Liver (tissue), 9 donors: ENCODE measurements around the gene SORL1. TPM values are rescaled to one million over a fixed set of nuclear protein-coding genes. Genes with fewer than 3 reads are reported as not detected.

ENCODE experiments used
- DNase-seq: peaks from one replicate; pipeline ENCODE4 v3.0.0-alpha.2; 2017; ENCODE audit warnings: low spot score
- H3K27ac ChIP-seq, 2 donors: one replicate each; pipeline ENCODE4 v1.7.0; 2013; ENCODE audit warnings: inconsistent platforms in 2 of 2, low read length in 2 of 2, control low read depth in 1 of 2, low read depth in 1 of 2, mild to moderate bottlenecking in 1 of 2
- H3K27me3 ChIP-seq, 4 donors: one replicate each; pipeline versions ENCODE4 v1.6.1 to v1.7.0; 2013; ENCODE audit warnings: low read length in 3 of 4, inconsistent platforms in 1 of 4, mild to moderate bottlenecking in 1 of 4, moderate library complexity in 1 of 4; ENCODE audit not compliant: control insufficient read depth in 4 of 4, insufficient read depth in 4 of 4
- H3K36me3 ChIP-seq, 4 donors: one replicate each; pipeline versions ENCODE4 v1.6.1 to v1.7.0; 2013; ENCODE audit warnings: low read length in 3 of 4, mild to moderate bottlenecking in 3 of 4, low read depth in 1 of 4, moderate library complexity in 1 of 4; ENCODE audit not compliant: control insufficient read depth in 4 of 4, insufficient read depth in 3 of 4
- H3K4me1 ChIP-seq, 4 donors: one replicate each; pipeline versions ENCODE4 v1.6.1 to v1.7.0; 2013; ENCODE audit warnings: low read length in 3 of 4, mild to moderate bottlenecking in 3 of 4, moderate library complexity in 1 of 4; ENCODE audit not compliant: control insufficient read depth in 4 of 4, insufficient read depth in 4 of 4
- H3K4me3 ChIP-seq, 3 donors: one replicate each; pipeline versions ENCODE4 v1.6.1 to v1.7.0; 2013; ENCODE audit warnings: low read length in 3 of 3, control low read depth in 1 of 3, low read depth in 1 of 3, mild to moderate bottlenecking in 1 of 3
- H3K9ac ChIP-seq, 2 donors: one replicate each; pipeline ENCODE4 v1.7.0; 2013; ENCODE audit warnings: low read length in 2 of 2, mild to moderate bottlenecking in 2 of 2, moderate library complexity in 2 of 2, control low read depth in 1 of 2, low read depth in 1 of 2
- H3K9me3 ChIP-seq, 4 donors: one replicate each; pipeline versions ENCODE4 v1.6.1 to v1.7.0; 2013; ENCODE audit warnings: low read length in 3 of 4; ENCODE audit not compliant: control insufficient read depth in 4 of 4
- EGR1 ChIP-seq, 2 donors: IDR thresholded peaks; 2 replicates each; pipeline ENCODE4 v1.6.1; 2016 to 2018; ENCODE audit warnings: antibody characterized with exemption in 2 of 2, low read depth in 2 of 2
- FOXA1 ChIP-seq: IDR thresholded peaks from 2 replicates; pipeline ENCODE4 v1.6.1; 2016; ENCODE audit warnings: antibody characterized with exemption
- FOXA2 ChIP-seq: IDR thresholded peaks from 2 replicates; pipeline ENCODE4 v1.6.1; 2016; ENCODE audit warnings: antibody characterized with exemption
- GABPA ChIP-seq, 2 donors: IDR thresholded peaks in 1 of 2; conservative IDR thresholded peaks in 1 of 2; 2 replicates each; pipeline ENCODE4 v1.6.1; 2016; ENCODE audit warnings: antibody characterized with exemption in 2 of 2, mild to moderate bottlenecking in 1 of 2, moderate library complexity in 1 of 2
- HNF4A ChIP-seq, 2 donors: conservative IDR thresholded peaks; 2 replicates each; pipeline ENCODE4 v1.6.1; 2016; ENCODE audit warnings: antibody characterized with exemption in 2 of 2, mild to moderate bottlenecking in 2 of 2
- HNF4G ChIP-seq: IDR thresholded peaks from 2 replicates; pipeline ENCODE4 v1.6.1; 2016; ENCODE audit warnings: antibody characterized with exemption
- JUND ChIP-seq, 2 donors: IDR thresholded peaks; 2 replicates each; pipeline ENCODE4 v1.6.1; 2016; ENCODE audit warnings: antibody characterized with exemption in 2 of 2
- NR2F2 ChIP-seq: IDR thresholded peaks from 2 replicates; pipeline ENCODE4 v1.6.1; 2016; ENCODE audit warnings: antibody characterized with exemption
- RAD21 ChIP-seq, 2 donors: IDR thresholded peaks; 2 replicates each; pipeline ENCODE4 v1.6.1; 2016; ENCODE audit warnings: antibody characterized with exemption in 2 of 2, mild to moderate bottlenecking in 2 of 2
- RXRA ChIP-seq, 2 donors: IDR thresholded peaks; 2 replicates each; pipeline ENCODE4 v1.6.1; 2017 to 2018; ENCODE audit warnings: antibody characterized with exemption in 2 of 2, mild to moderate bottlenecking in 1 of 2
- SP1 ChIP-seq: IDR thresholded peaks from 2 replicates; pipeline ENCODE4 v1.6.1; 2018; ENCODE audit warnings: antibody characterized with exemption, mild to moderate bottlenecking
- TAF1 ChIP-seq: conservative IDR thresholded peaks from 2 replicates; pipeline ENCODE4 v1.6.1; 2016; ENCODE audit warnings: antibody characterized with exemption, mild to moderate bottlenecking
- YY1 ChIP-seq: IDR thresholded peaks from 2 replicates; pipeline ENCODE4 v1.6.1; 2016; ENCODE audit warnings: antibody characterized with exemption, mild to moderate bottlenecking
- whole genome bisulfite sequencing: extraction: QIAGEN DNeasy Blood & Tissue Kit; methylation state at CpG from one replicate; pipeline ENCODE4 v1.1.7; 2013; 5-methylcytosine and 5-hydroxymethylcytosine counted together
- polyA plus RNA-seq, 2 donors: library from polyadenylated mRNA; stranded (reverse) in 1 of 2; unstranded in 1 of 2; fragments of 200-250 nt in 1 of 2; fragments of >200 nt in 1 of 2; fragmentation: Nextera tagmentation in 1 of 2; extraction: Ambion mirVana in 1 of 2; gene quantifications; one replicate each; pipeline versions ENCODE4 v1.2.1 to v1.2.3, GENCODE V29; 2013 to 2015
- total RNA-seq, 2 donors: library from RNA; depleted of rRNA; stranded (reverse); fragments of >200 nt; gene quantifications; one replicate each; pipeline ENCODE4 v1.2.3, GENCODE V29; 2014
- TF ChIP-seq, protein P1 (sequence below): IDR thresholded peaks from 2 replicates; pipeline ENCODE4 v1.6.1; 2016; ENCODE audit warnings: antibody characterized with exemption
- TF ChIP-seq, protein P2 (sequence below): IDR thresholded peaks from 2 replicates; pipeline ENCODE4 v1.6.1; 2016; ENCODE audit warnings: antibody characterized with exemption, mild to moderate bottlenecking
- TF ChIP-seq, protein P3 (sequence below): fragments of 150-350 bp; IDR thresholded peaks from 2 replicates; pipeline ENCODE4 v1.5.1; 2017; ENCODE audit warnings: improper control_type of control experiment, low read depth, low read length; ENCODE audit not compliant: missing input control
- TF ChIP-seq, protein P4 (sequence below): IDR thresholded peaks from 2 replicates; pipeline ENCODE4 v1.6.1; 2016; ENCODE audit warnings: antibody characterized with exemption
- TF ChIP-seq, protein P5 (sequence below): IDR thresholded peaks from 2 replicates; pipeline ENCODE4 v1.6.1; 2016; ENCODE audit warnings: antibody characterized with exemption
- donor health status: healthy.
- donor health status: healthy.
- donor health status: healthy.
- donor health status: healthy.
- donor health status: healthy.

The SORL1 gene
- total and polyA plus RNA-seq, 4 donors: 14.6 to 124 (median 25.4) TPM

DNA sequence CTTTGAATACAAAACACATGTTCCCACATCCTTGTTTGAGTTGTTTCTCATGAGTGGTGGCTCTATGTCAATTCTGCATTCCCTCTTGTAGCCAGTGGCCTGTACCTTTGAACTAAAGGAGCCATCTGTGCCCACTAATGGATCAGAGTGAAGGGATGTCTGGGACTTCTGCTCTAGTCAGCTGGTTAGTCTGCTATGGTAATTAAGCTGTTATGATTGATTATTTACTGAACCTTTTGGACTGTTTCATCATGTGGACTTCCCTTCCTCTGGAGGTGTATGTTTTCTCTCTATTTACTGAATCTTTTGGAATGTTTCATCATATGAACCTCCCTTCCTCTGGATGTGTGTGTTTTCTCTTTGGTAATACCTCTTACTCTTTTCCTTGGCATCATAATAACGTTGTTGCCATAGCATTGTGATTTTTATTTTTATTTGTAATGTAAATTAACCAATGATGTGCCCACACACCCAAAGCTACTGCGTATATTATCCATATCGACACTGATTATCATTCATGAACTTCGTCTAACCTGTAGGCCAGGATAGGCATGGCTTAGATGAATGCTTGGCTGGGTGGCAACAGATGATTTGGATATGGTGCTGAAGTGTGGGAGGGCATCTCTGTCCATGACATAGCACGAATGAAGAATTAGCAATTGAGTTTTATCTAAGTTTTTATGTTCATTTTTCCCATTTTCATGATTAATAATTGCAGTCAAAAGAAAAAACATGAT lies 113.0 kb downstream of the SORL1 start:
- Histone ChIP-seq H3K4me3 (no peak overlapping the region), H3K9me3 (no peaks in the 10 kb centered on the region), H3K27me3 (no peaks in the 10 kb centered on the region), H3K9ac (peak overlapping the region; percentile 1 to 36), H3K36me3 (peaks cover 0 to 21% (median 0%) of the 10 kb centered on the region in 4 donors), H3K27ac (peak overlapping the region; percentile 87 to 98), H3K4me1 (peaks cover 8 to 44% (median 21%) of the 10 kb centered on the region in 4 donors)
- WGBS: 36% methylated on average over 5 of the region's 5 CpGs
- no peak for DNase-seq
- TF ChIP-seq FOXA2 (peak; percentile 96), GABPA (IDR thresholded peaks at IDR 0.05 in 1 of 2, conservative IDR thresholded peaks at IDR 0.05 in 1 of 2) (no peak), SP1 (peak; percentile 93), RAD21 (IDR thresholded peaks at IDR 0.05) (peak; percentile 48 to 57), YY1 (peak; percentile 57), RXRA (IDR thresholded peaks at IDR 0.05) (peak; percentile 91 to 97), NR2F2 (peak; percentile 41), FOXA1 (peak; percentile 95), HNF4G (peak; percentile 92), JUND (IDR thresholded peaks at IDR 0.05) (peak; percentile 88 to 95), HNF4A (conservative IDR thresholded peaks at IDR 0.05) (peak; percentile 99), TAF1 (peak; percentile 28), EGR1 (IDR thresholded peaks at IDR 0.05; ENCODE audit: low read depth in 2 of 2) (peak in 1 of 2 donors; percentile 85)
- TF ChIP-seq, protein P1, sequence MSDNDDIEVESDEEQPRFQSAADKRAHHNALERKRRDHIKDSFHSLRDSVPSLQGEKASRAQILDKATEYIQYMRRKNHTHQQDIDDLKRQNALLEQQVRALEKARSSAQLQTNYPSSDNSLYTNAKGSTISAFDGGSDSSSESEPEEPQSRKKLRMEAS: peak; percentile 94
- TF ChIP-seq, protein P2, sequence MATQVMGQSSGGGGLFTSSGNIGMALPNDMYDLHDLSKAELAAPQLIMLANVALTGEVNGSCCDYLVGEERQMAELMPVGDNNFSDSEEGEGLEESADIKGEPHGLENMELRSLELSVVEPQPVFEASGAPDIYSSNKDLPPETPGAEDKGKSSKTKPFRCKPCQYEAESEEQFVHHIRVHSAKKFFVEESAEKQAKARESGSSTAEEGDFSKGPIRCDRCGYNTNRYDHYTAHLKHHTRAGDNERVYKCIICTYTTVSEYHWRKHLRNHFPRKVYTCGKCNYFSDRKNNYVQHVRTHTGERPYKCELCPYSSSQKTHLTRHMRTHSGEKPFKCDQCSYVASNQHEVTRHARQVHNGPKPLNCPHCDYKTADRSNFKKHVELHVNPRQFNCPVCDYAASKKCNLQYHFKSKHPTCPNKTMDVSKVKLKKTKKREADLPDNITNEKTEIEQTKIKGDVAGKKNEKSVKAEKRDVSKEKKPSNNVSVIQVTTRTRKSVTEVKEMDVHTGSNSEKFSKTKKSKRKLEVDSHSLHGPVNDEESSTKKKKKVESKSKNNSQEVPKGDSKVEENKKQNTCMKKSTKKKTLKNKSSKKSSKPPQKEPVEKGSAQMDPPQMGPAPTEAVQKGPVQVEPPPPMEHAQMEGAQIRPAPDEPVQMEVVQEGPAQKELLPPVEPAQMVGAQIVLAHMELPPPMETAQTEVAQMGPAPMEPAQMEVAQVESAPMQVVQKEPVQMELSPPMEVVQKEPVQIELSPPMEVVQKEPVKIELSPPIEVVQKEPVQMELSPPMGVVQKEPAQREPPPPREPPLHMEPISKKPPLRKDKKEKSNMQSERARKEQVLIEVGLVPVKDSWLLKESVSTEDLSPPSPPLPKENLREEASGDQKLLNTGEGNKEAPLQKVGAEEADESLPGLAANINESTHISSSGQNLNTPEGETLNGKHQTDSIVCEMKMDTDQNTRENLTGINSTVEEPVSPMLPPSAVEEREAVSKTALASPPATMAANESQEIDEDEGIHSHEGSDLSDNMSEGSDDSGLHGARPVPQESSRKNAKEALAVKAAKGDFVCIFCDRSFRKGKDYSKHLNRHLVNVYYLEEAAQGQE: peak; percentile 61
- TF ChIP-seq, protein P3, sequence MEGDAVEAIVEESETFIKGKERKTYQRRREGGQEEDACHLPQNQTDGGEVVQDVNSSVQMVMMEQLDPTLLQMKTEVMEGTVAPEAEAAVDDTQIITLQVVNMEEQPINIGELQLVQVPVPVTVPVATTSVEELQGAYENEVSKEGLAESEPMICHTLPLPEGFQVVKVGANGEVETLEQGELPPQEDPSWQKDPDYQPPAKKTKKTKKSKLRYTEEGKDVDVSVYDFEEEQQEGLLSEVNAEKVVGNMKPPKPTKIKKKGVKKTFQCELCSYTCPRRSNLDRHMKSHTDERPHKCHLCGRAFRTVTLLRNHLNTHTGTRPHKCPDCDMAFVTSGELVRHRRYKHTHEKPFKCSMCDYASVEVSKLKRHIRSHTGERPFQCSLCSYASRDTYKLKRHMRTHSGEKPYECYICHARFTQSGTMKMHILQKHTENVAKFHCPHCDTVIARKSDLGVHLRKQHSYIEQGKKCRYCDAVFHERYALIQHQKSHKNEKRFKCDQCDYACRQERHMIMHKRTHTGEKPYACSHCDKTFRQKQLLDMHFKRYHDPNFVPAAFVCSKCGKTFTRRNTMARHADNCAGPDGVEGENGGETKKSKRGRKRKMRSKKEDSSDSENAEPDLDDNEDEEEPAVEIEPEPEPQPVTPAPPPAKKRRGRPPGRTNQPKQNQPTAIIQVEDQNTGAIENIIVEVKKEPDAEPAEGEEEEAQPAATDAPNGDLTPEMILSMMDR: no peak
- TF ChIP-seq, protein P4, sequence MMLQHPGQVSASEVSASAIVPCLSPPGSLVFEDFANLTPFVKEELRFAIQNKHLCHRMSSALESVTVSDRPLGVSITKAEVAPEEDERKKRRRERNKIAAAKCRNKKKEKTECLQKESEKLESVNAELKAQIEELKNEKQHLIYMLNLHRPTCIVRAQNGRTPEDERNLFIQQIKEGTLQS: peak; percentile 94
- TF ChIP-seq, protein P5, sequence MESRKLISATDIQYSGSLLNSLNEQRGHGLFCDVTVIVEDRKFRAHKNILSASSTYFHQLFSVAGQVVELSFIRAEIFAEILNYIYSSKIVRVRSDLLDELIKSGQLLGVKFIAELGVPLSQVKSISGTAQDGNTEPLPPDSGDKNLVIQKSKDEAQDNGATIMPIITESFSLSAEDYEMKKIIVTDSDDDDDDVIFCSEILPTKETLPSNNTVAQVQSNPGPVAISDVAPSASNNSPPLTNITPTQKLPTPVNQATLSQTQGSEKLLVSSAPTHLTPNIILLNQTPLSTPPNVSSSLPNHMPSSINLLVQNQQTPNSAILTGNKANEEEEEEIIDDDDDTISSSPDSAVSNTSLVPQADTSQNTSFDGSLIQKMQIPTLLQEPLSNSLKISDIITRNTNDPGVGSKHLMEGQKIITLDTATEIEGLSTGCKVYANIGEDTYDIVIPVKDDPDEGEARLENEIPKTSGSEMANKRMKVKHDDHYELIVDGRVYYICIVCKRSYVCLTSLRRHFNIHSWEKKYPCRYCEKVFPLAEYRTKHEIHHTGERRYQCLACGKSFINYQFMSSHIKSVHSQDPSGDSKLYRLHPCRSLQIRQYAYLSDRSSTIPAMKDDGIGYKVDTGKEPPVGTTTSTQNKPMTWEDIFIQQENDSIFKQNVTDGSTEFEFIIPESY: peak; percentile 91
